VCaP (cell line): ENCODE results near the gene MISP.

Experiments
- H3K27ac ChIP-seq: fragments of 450-650 bp; 2 replicates; pipeline ENCODE4 v1.5.1; 2017
- CTCF ChIP-seq: fragments of 450-650 bp; conservative IDR thresholded peaks from 2 replicates; pipeline ENCODE4 v1.5.1; 2017; ENCODE audit warnings: mild to moderate bottlenecking, moderate library complexity

MISP gene

GRCh38 chr19:709196-709964 is 41.5 kb upstream of the MISP start:
- no peak for TF ChIP-seq CTCF

GRCh38 chr19:709965-710571 is 40.8 kb upstream of the MISP start:
- peak overlapping the region; percentile 78; the same call in 1 of the 2 replicates for H3K27ac ChIP-seq
- no peak for TF ChIP-seq CTCF

More at GRCh38 chr19:709196-709964, 41.5 kb upstream of the MISP start:
- peak overlapping the region; percentile 78 for H3K27ac ChIP-seq

- H3K27ac ChIP-seq = no peak overlapping the region
- TF ChIP-seq CTCF = no peak
Observed at GRCh38 chr19:710767-711166, 40.1 kb upstream of the MISP start.

- TF ChIP-seq CTCF = no peak
- no peak overlapping the region for H3K27ac ChIP-seq
Observed at GRCh38 chr19:711254-711653, 39.7 kb upstream of the MISP start.

- no peak overlapping the region for H3K27ac ChIP-seq
- no peak for TF ChIP-seq CTCF
Observed at GRCh38 chr19:715347-715746, 35.6 kb upstream of the MISP start.

- no peak overlapping the region for H3K27ac ChIP-seq
- TF ChIP-seq CTCF = no peak
Observed at GRCh38 chr19:718251-718951, 32.5 kb upstream of the MISP start.

- no peak overlapping the region for H3K27ac ChIP-seq
- no peak for TF ChIP-seq CTCF
Observed at GRCh38 chr19:718991-719512, 31.9 kb upstream of the MISP start.
